Brain microvascular endothelial cell (primary cell): ENCODE results near the gene APLF.

Experiments
- DNase-seq: peaks from one replicate; pipeline ENCODE4 v3.0.0-alpha.2; 2020
- H3K27ac ChIP-seq: fragments of 250-450 bp; sonication (Bioruptor Pico); 2 replicates; pipeline ENCODE4 v1.5.1; 2020; ENCODE audit warnings: mild to moderate bottlenecking, moderate library complexity
- H3K27me3 ChIP-seq: fragments of 250-450 bp; sonication (Bioruptor Pico); replicated peaks from 2 replicates; pipeline ENCODE4 v1.5.1; 2020; ENCODE audit warnings: mild to moderate bottlenecking
- H3K36me3 ChIP-seq: fragments of 250-450 bp; sonication (Bioruptor Pico); replicated peaks from 2 replicates; pipeline ENCODE4 v1.5.1; 2020; ENCODE audit warnings: mild to moderate bottlenecking
- H3K4me3 ChIP-seq: 2 replicates; pipeline ENCODE4 v1.5.1; 2011; ENCODE audit warnings: low read depth, mild to moderate bottlenecking, control low read depth, low read length, moderate library complexity
- CTCF ChIP-seq: IDR thresholded peaks from 2 replicates; pipeline ENCODE4 v1.5.1; 2011; ENCODE audit warnings: low read depth, mild to moderate bottlenecking, moderate library complexity, low read length, control low read depth, inconsistent platforms; ENCODE audit errors: missing control alignments
- in situ Hi-C: cut with HindIII; loops from 2 replicates; pipeline ENCODE4 v1.10.0; 2017; ENCODE audit warnings: low sequenced_read_pairs, low pct_ligation_motif_present

Gene APLF

GRCh38 chr2:68574202-68574791, 106.9 kb downstream of the APLF start:
- no peaks in the 10 kb centered on the region for H3K27me3 ChIP-seq
- H3K36me3 ChIP-seq = no peaks in the 10 kb centered on the region
- no peak overlapping the region for H3K27ac ChIP-seq
- TF ChIP-seq CTCF = no peak
- no peak for DNase-seq
- in situ Hi-C loops = no loop called here
- no peak overlapping the region for H3K4me3 ChIP-seq

GRCh38 chr2:68577183-68577582, 109.8 kb downstream of the APLF start:
- no peaks in the 10 kb centered on the region for H3K27me3 ChIP-seq
- no peak overlapping the region for H3K4me3 ChIP-seq
- H3K27ac ChIP-seq = no peak overlapping the region
- in situ Hi-C loops = no loop called here
- TF ChIP-seq CTCF = no peak
- no peak for DNase-seq
- H3K36me3 ChIP-seq = no peaks in the 10 kb centered on the region

GRCh38 chr2:68579689-68580088, 112.3 kb downstream of the APLF start:
- H3K36me3 ChIP-seq = no peaks in the 10 kb centered on the region
- in situ Hi-C loops = no loop called here
- TF ChIP-seq CTCF = no peak

GRCh38 chr2:68588589-68588988, 121.2 kb downstream of the APLF start:
- in situ Hi-C loops = no loop called here

More at GRCh38 chr2:68579689-68580088, 112.3 kb downstream of the APLF start:
- Histone ChIP-seq H3K4me3 (no peak overlapping the region), H3K27ac (no peak overlapping the region), H3K27me3 (no peaks in the 10 kb centered on the region)
- DNase-seq = no peak

GRCh38 chr2:68589963-68590362, 122.6 kb downstream of the APLF start:
- DNase-seq = no peak
- Histone ChIP-seq H3K27ac (no peak overlapping the region), H3K27me3 (no peaks in the 10 kb centered on the region), H3K36me3 (no peaks in the 10 kb centered on the region), H3K4me3 (no peak overlapping the region)
- in situ Hi-C loops = no loop called here
- no peak for TF ChIP-seq CTCF

More at GRCh38 chr2:68588589-68588988, 121.2 kb downstream of the APLF start:
- Histone ChIP-seq H3K27ac (no peak overlapping the region), H3K27me3 (no peaks in the 10 kb centered on the region), H3K4me3 (no peak overlapping the region), H3K36me3 (no peaks in the 10 kb centered on the region)
- no peak for DNase-seq
- no peak for TF ChIP-seq CTCF

- Histone ChIP-seq H3K4me3 (no peak overlapping the region), H3K27me3 (no peaks in the 10 kb centered on the region), H3K36me3 (no peaks in the 10 kb centered on the region), H3K27ac (no peak overlapping the region)
- no peak for DNase-seq
- no peak for TF ChIP-seq CTCF
- in situ Hi-C loops = no loop called here
These were observed 123.3 kb downstream of the APLF start for GRCh38 chr2:68590702-68591101.
